Heart left ventricle (tissue), 16 donors: Measurements from ENCODE around the gene C1QTNF6. TPM values are rescaled to one million over a fixed set of nuclear protein-coding genes. Genes with fewer than 3 reads are reported as not detected.

Experiments used
- ATAC-seq, 4 donors: fragments of 200-7000 bp; cut with Tn5 transposase; one replicate each; pipeline ENCODE4 v1.9.1; 2020 to 2022; ENCODE audit warnings: moderate library complexity in 4 of 4, mild to moderate bottlenecking in 3 of 4, moderate number of reproducible peaks in 1 of 4
- DNase-seq, 5 donors: peaks; one replicate each; pipeline ENCODE4 v3.0.0-alpha.2; 2020
- H3K27ac ChIP-seq, 12 donors: fragments of 200-600 bp; sonication (generic) in 4 of 12; one replicate each; pipeline versions ENCODE4 v1.5.0 to v1.8.0; 2016 to 2022; ENCODE audit warnings: mild to moderate bottlenecking in 2 of 12
- H3K27me3 ChIP-seq, 9 donors: fragments of 200-600 bp; sonication (generic) in 2 of 9; one replicate each; pipeline versions ENCODE4 v1.5.1 to v1.8.0; 2016 to 2022; ENCODE audit warnings: mild to moderate bottlenecking in 3 of 9
- H3K36me3 ChIP-seq, 9 donors: fragments of 200-600 bp; sonication (generic) in 2 of 9; one replicate each; pipeline versions ENCODE4 v1.5.0 to v1.8.0; 2018 to 2022; ENCODE audit warnings: mild to moderate bottlenecking in 2 of 9
- H3K4me1 ChIP-seq, 12 donors: fragments of 200-600 bp; sonication (generic) in 4 of 12; one replicate each; pipeline versions ENCODE4 v1.5.0 to v1.8.0; 2016 to 2022; ENCODE audit warnings: mild to moderate bottlenecking in 3 of 12
- H3K4me3 ChIP-seq, 12 donors: fragments of 200-600 bp; sonication (generic) in 4 of 12; one replicate each; pipeline versions ENCODE4 v1.5.0 to v1.8.0; 2017 to 2022; ENCODE audit warnings: mild to moderate bottlenecking in 9 of 12, moderate library complexity in 4 of 12
- H3K9me3 ChIP-seq, 12 donors: fragments of 200-600 bp; sonication (generic) in 4 of 12; one replicate each; pipeline versions ENCODE4 v1.5.0 to v1.8.0; 2016 to 2022; ENCODE audit warnings: mild to moderate bottlenecking in 1 of 12
- CTCF ChIP-seq, 12 donors: fragments of 200-600 bp; sonication (generic) in 4 of 12; IDR thresholded peaks; one replicate each; pipeline versions ENCODE4 v1.5.0 to v1.8.0; 2018 to 2022; ENCODE audit warnings: antibody characterized with exemption in 12 of 12, mild to moderate bottlenecking in 5 of 12
- POLR2A ChIP-seq, 2 donors: fragments of 450-650 bp; IDR thresholded peaks; one replicate each; pipeline ENCODE4 v1.6.1; 2017; ENCODE audit warnings: antibody characterized with exemption in 2 of 2, mild to moderate bottlenecking in 2 of 2, moderate library complexity in 2 of 2
- WGBS, 4 donors: extraction: QIAGEN DNeasy Blood & Tissue Kit in 2 of 4; methylation state at CpG; one replicate each; pipeline versions ENCODE4 v1.1.5 to v1.1.7; 2013 to 2018; 5-methylcytosine and 5-hydroxymethylcytosine counted together
- intact Hi-C, 10 donors: fragments of 100-400 bp; cut with DNase I; formaldehyde crosslinking; loops; one replicate each; pipeline versions ENCODE4 v1.11.1 to v1.14.2; 2022
- polyA plus RNA-seq, 2 donors: library from polyadenylated mRNA; stranded (reverse); fragments of 200-250 nt; gene quantifications; one replicate each; pipeline ENCODE4 v1.2.3, GENCODE V29; 2013
- total RNA-seq, 9 donors: library from RNA; depleted of rRNA in 2 of 9; stranded (reverse); fragments of >200 nt in 2 of 9; fragmentation: NEBNext Ultra II Directional in 3 of 9; extraction: Animal tissue kit (Norgen Biotek cat#: 25700) in 3 of 9; gene quantifications; one replicate each; pipeline versions ENCODE4 v1.1.0 to v1.2.4, GENCODE V29; 2016 to 2023
- donor health status: ischemic (EF 13 %, LVEDD 7.1; RV severe dilation, severe dysfunction).
- donor health status: healthy with polysubstance abuse.
- donor health status: DM: no; HTN: yes; CAD: no.
- donor health status: DM: no; HTN: no; CAD: no.
- donor health status: ischemic (EF 25% LVEDD 6.9; RV normal size, moderate dysfunction).
- donor health status: ischemic (EF 25% LVEDD 5.7; RV mildly dilated, moderate dysfunction).
- donor health status: healthy.
- donor health status: DM: yes; HTN: yes; CAD: no.
- donor health status: ischemic (EF 35%, LVEDD 5.7; RV mildly dilated, moderate dysfunction).
- donor health status: nonischemic (EF 11% LVEDD 7.7; RV severe dilation, severe dysfunction).
- donor health status: DM: yes; HTN: yes; CAD: no.
- donor health status: PGD.
- donor health status: ischemic (EF 29% LVEDD 5.4; RV normal size, mild dysfunction).
- donor health status: nonischemic (EF 23%, LVEDD 6.1; RV moderate dilation, normal function).

The C1QTNF6 gene
- total and polyA plus RNA-seq, 11 donors = 0.31 to 11.9 (median 1.4) TPM

GRCh38 chr22:37206841-37207821 is 19.1 kb upstream of the C1QTNF6 start:
- H3K27me3 ChIP-seq = peaks cover 0 to 19% (median 0%) of the 10 kb centered on the region in 9 donors
- ATAC-seq (no peak), DNase-seq (no peak)
- TF ChIP-seq CTCF (IDR thresholded peaks at IDR 0.05) (no peak), POLR2A (IDR thresholded peaks at IDR 0.05) (no peak)
- H3K4me3 ChIP-seq = no peak overlapping the region
- intact Hi-C loops = no loop called here
- no peaks in the 10 kb centered on the region for H3K36me3 ChIP-seq
- no peak overlapping the region for H3K27ac ChIP-seq
- WGBS, 4 donors = 89 to 92% (median 90%) methylated on average over 50 to 71 of the region's 71 CpGs
- no peaks in the 10 kb centered on the region for H3K9me3 ChIP-seq
- H3K4me1 ChIP-seq = peaks cover 0 to under 1% (median 0%) of the 10 kb centered on the region in 12 donors

GRCh38 chr22:37206118-37206840 is 18.2 kb upstream of the C1QTNF6 start:
- Histone ChIP-seq H3K27ac (no peak overlapping the region), H3K27me3 (peaks cover 0 to 11% (median 0%) of the 10 kb centered on the region in 9 donors), H3K36me3 (no peaks in the 10 kb centered on the region), H3K4me1 (no peaks in the 10 kb centered on the region), H3K4me3 (no peak overlapping the region), H3K9me3 (no peaks in the 10 kb centered on the region)
- 86 to 92% (median 89%) methylated on average over 16 of the region's 16 CpGs for WGBS, 4 donors
- intact Hi-C loops = no loop called here
- TF ChIP-seq POLR2A (IDR thresholded peaks at IDR 0.05) = no peak
- no peak for TF ChIP-seq CTCF (IDR thresholded peaks at IDR 0.05)
- DNase-seq = no peak
- ATAC-seq = no peak

GRCh38 chr22:37205046-37205445 is 17.0 kb upstream of the C1QTNF6 start:
- TF ChIP-seq POLR2A (IDR thresholded peaks at IDR 0.05) (no peak), CTCF (IDR thresholded peaks at IDR 0.05) (no peak)
- no peaks in the 10 kb centered on the region for H3K4me1 ChIP-seq
- intact Hi-C loops = loop anchor here in 1 of 10 donors (2.0 kb wide), 1 partner anchor 76 kb away; no protein-coding TSS in a partner anchor
- 81 to 89% (median 86%) methylated on average over 5 of the region's 5 CpGs for WGBS, 4 donors
- no peak overlapping the region for H3K4me3 ChIP-seq
- no peaks in the 10 kb centered on the region for H3K36me3 ChIP-seq
- ATAC-seq (no peak), DNase-seq (no peak)
- no peak overlapping the region for H3K27ac ChIP-seq
- H3K9me3 ChIP-seq = no peaks in the 10 kb centered on the region
- no peaks in the 10 kb centered on the region for H3K27me3 ChIP-seq
